C4-2B (cell line): ENCODE data around the gene FCRL5.

Source experiments
- ZFX ChIP-seq: fragments of 450-650 bp; IDR thresholded peaks from 2 replicates; pipeline ENCODE4 v1.6.1; 2017
- TF ChIP-seq, protein P1 (sequence below): fragments of 450-650 bp; conservative IDR thresholded peaks from 2 replicates; pipeline ENCODE4 v1.5.1; 2017; ENCODE audit warnings: mild to moderate bottlenecking

DNA sequence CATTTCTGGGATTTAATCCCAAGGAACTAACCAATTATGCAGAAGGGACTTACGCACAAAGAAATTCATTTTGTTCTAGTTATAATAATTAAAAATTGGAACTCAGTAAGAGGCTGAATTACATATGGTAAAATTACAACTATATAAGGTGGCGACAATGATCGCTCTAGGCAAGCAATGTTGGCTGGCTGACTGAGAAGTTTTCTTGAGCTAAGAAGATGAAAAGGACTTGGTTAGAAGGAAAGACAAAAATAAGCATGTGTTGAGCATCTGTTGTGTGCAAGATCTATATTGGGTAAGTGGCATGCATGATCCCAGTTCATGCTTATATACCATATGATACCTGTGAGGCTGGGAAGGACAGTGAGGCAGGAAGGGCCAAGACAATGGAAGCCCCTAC lies 80.8 kb downstream of the FCRL5 start:
- TF ChIP-seq, protein P1, sequence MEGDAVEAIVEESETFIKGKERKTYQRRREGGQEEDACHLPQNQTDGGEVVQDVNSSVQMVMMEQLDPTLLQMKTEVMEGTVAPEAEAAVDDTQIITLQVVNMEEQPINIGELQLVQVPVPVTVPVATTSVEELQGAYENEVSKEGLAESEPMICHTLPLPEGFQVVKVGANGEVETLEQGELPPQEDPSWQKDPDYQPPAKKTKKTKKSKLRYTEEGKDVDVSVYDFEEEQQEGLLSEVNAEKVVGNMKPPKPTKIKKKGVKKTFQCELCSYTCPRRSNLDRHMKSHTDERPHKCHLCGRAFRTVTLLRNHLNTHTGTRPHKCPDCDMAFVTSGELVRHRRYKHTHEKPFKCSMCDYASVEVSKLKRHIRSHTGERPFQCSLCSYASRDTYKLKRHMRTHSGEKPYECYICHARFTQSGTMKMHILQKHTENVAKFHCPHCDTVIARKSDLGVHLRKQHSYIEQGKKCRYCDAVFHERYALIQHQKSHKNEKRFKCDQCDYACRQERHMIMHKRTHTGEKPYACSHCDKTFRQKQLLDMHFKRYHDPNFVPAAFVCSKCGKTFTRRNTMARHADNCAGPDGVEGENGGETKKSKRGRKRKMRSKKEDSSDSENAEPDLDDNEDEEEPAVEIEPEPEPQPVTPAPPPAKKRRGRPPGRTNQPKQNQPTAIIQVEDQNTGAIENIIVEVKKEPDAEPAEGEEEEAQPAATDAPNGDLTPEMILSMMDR: no peak
- TF ChIP-seq ZFX: no peak
